H1 (cell line): ENCODE measurements around the gene MRGPRX2. TPM values are rescaled to one million over a fixed set of nuclear protein-coding genes. Genes with fewer than 3 reads are reported as not detected.

Experiments
- CTCF ChIA-PET: fragments of 300-600 bp; sonication (Branson Sonifier 250); formaldehyde crosslinking; loops from one replicate; lab custom pipeline; 2021; ENCODE audit not compliant: partially characterized antibody; lab: Charles Lee
- POLR2A ChIA-PET: fragments of 300-600 bp; sonication (Branson Sonifier 250); formaldehyde crosslinking; loops from one replicate; lab custom pipeline; 2021; ENCODE audit warnings: inconsistent platforms; ENCODE audit not compliant: partially characterized antibody; lab: Charles Lee
- DNase-seq, 2 experiments: peaks; one replicate each; pipeline versions ENCODE4 v3.0.0 to v3.0.0-alpha.2; 2010 to 2022; ENCODE audit warnings: low spot score in 2 of 2, low read depth in 1 of 2, mixed read lengths in 1 of 2
- FAIRE-seq: peaks from 2 replicates; lab custom pipeline; 2011; peaks lifted over from hg19 to GRCh38; lab: Jason Lieb, UNC
- H2AFZ ChIP-seq: 2 replicates; pipeline ENCODE4 v1.8.1; 2012; ENCODE audit warnings: low read length, inconsistent platforms
- H2AK5ac ChIP-seq: 2 replicates; pipeline ENCODE4 v1.6.1; 2013; ENCODE audit warnings: low read depth, low read length
- H2BK120ac ChIP-seq: replicated peaks from 2 replicates; pipeline ENCODE3; 2013; ENCODE audit warnings: low read depth, low read length, inconsistent platforms
- H2BK12ac ChIP-seq: 2 replicates; pipeline ENCODE4 v1.6.1; 2013; ENCODE audit warnings: low read depth, low read length
- H2BK15ac ChIP-seq: 2 replicates; pipeline ENCODE4 v1.6.1; 2013; ENCODE audit warnings: low read length
- H2BK20ac ChIP-seq: 2 replicates; pipeline ENCODE4 v1.6.1; 2013; ENCODE audit warnings: low read length
- H2BK5ac ChIP-seq: 2 replicates; pipeline ENCODE4 v1.6.1; 2013; ENCODE audit warnings: low read depth, low read length
- H3K14ac ChIP-seq: 2 replicates; pipeline ENCODE4 v1.6.1; 2013; ENCODE audit warnings: inconsistent platforms; ENCODE audit not compliant: insufficient read length
- H3K18ac ChIP-seq: 2 replicates; pipeline ENCODE4 v1.6.1; 2013; ENCODE audit warnings: low read length; ENCODE audit errors: extremely low read depth
- H3K23ac ChIP-seq: 2 replicates; pipeline ENCODE4 v1.6.1; 2013; ENCODE audit warnings: inconsistent platforms; ENCODE audit not compliant: insufficient read length
- H3K23me2 ChIP-seq: 2 replicates; pipeline ENCODE4 v1.6.1; 2013; ENCODE audit warnings: low read depth, low read length
- H3K27ac ChIP-seq: 2 replicates; pipeline ENCODE4 v1.6.1; 2011; ENCODE audit warnings: low read depth, low read length, inconsistent platforms
- H3K27me3 ChIP-seq, 4 experiments: replicated peaks in 1 of 4; 1 replicate in 1 of 4; 2 replicates in 3 of 4; pipeline versions ENCODE4 v1.6.1 to v1.8.1; 2011 to 2013; ENCODE audit warnings: low read length in 3 of 4, mild to moderate bottlenecking in 3 of 4, inconsistent platforms in 2 of 4, mixed read lengths in 2 of 4, moderate library complexity in 1 of 4; ENCODE audit not compliant: control insufficient read depth in 3 of 4, insufficient read depth in 3 of 4; ENCODE audit errors: extremely low read depth in 1 of 4
- H3K36me3 ChIP-seq, 4 experiments: 2 replicates each; pipeline versions ENCODE4 v1.6.1 to v1.8.1; 2011 to 2013; ENCODE audit warnings: mild to moderate bottlenecking in 4 of 4, low read length in 3 of 4, moderate library complexity in 2 of 4, control low read depth in 1 of 4, inconsistent platforms in 1 of 4; ENCODE audit not compliant: insufficient read depth in 4 of 4, control insufficient read depth in 2 of 4
- H3K4ac ChIP-seq: replicated peaks from 2 replicates; pipeline ENCODE3; 2013; ENCODE audit warnings: low read length, low read depth, mixed read lengths, inconsistent platforms; ENCODE audit not compliant: insufficient read length
- H3K4me1 ChIP-seq, 4 experiments: replicated peaks in 1 of 4; 1 replicate in 1 of 4; 2 replicates in 3 of 4; pipeline versions ENCODE4 v1.6.1 to v1.8.1; 2011 to 2013; ENCODE audit warnings: low read length in 3 of 4, inconsistent platforms in 2 of 4, mixed read lengths in 1 of 4; ENCODE audit not compliant: insufficient read depth in 4 of 4, control insufficient read depth in 3 of 4
- H3K4me2 ChIP-seq, 2 experiments: 2 replicates each; pipeline versions ENCODE4 v1.6.1 to v1.8.1; 2011 to 2013; ENCODE audit warnings: low read depth in 2 of 2, low read length in 2 of 2, control low read depth in 1 of 2, inconsistent platforms in 1 of 2, mild to moderate bottlenecking in 1 of 2; ENCODE audit not compliant: insufficient read depth in 1 of 2
- H3K4me3 ChIP-seq, 4 experiments: fragments of 200-600, 300-600 bp in 1 of 4; sonication (generic), shearing (Covaris generic), sonication (Bioruptor Twin) in 1 of 4; 2 replicates each; pipeline versions ENCODE4 v1.5.1 to v1.8.1; 2011 to 2016; ENCODE audit warnings: low read length in 4 of 4, low read depth in 3 of 4, control low read depth in 2 of 4, inconsistent platforms in 2 of 4, mild to moderate bottlenecking in 2 of 4, mixed read lengths in 1 of 4, moderate library complexity in 1 of 4; ENCODE audit not compliant: insufficient read depth in 2 of 4; ENCODE audit errors: extremely low read depth in 1 of 4
- H3K56ac ChIP-seq: replicated peaks from 2 replicates; pipeline ENCODE3; 2013; ENCODE audit warnings: low read depth, mild to moderate bottlenecking, mixed read lengths, low read length, inconsistent platforms; ENCODE audit not compliant: insufficient read length
- H3K79me1 ChIP-seq: 2 replicates; pipeline ENCODE4 v1.6.1; 2013; ENCODE audit warnings: low read depth, low read length, control low read depth
- H3K79me2 ChIP-seq, 2 experiments: 2 replicates each; pipeline versions ENCODE4 v1.6.1 to v1.8.1; 2012 to 2013; ENCODE audit warnings: low read length in 2 of 2, mild to moderate bottlenecking in 2 of 2, inconsistent platforms in 1 of 2; ENCODE audit not compliant: insufficient read depth in 2 of 2, control insufficient read depth in 1 of 2
- H3K9ac ChIP-seq, 4 experiments: replicated peaks in 1 of 4; 1 replicate in 1 of 4; 2 replicates in 3 of 4; pipeline versions ENCODE4 v1.6.1 to v1.8.1; 2011 to 2013; ENCODE audit warnings: low read depth in 3 of 4, low read length in 3 of 4, control low read depth in 2 of 4, mild to moderate bottlenecking in 2 of 4, moderate library complexity in 2 of 4, inconsistent platforms in 1 of 4; ENCODE audit errors: extremely low read depth in 1 of 4
- H3K9me3 ChIP-seq, 2 experiments: 2 replicates each; pipeline versions ENCODE4 v1.6.1 to v1.8.1; 2012 to 2013; ENCODE audit warnings: mild to moderate bottlenecking in 2 of 2, moderate library complexity in 2 of 2, control low read depth in 1 of 2, inconsistent platforms in 1 of 2, low read depth in 1 of 2, low read length in 1 of 2, mixed read lengths in 1 of 2; ENCODE audit not compliant: insufficient read depth in 2 of 2
- H4K20me1 ChIP-seq, 2 experiments: replicated peaks in 1 of 2; 2 replicates each; pipeline versions ENCODE3 to v1.8.1; 2011 to 2013; ENCODE audit warnings: inconsistent platforms in 2 of 2, low read length in 2 of 2, mild to moderate bottlenecking in 1 of 2; ENCODE audit not compliant: insufficient read depth in 2 of 2, control insufficient read depth in 1 of 2
- H4K5ac ChIP-seq: 2 replicates; pipeline ENCODE4 v1.6.1; 2013; ENCODE audit warnings: low read length, low read depth, mixed read lengths, inconsistent platforms; ENCODE audit not compliant: insufficient read length
- H4K8ac ChIP-seq: 2 replicates; pipeline ENCODE4 v1.8.0; 2013; ENCODE audit warnings: mild to moderate bottlenecking, moderate library complexity, low read length, inconsistent platforms; ENCODE audit not compliant: insufficient read depth; ENCODE audit errors: extremely low read depth
- H4K91ac ChIP-seq: replicated peaks from 2 replicates; pipeline ENCODE3; 2013; ENCODE audit warnings: low read length, mixed read lengths, inconsistent platforms; ENCODE audit not compliant: insufficient read length
- CTCF ChIP-seq, 3 experiments: IDR thresholded peaks; 1 replicate in 2 of 3; 2 replicates in 1 of 3; pipeline versions ENCODE4 v1.5.1 to v1.6.1; 2011; ENCODE audit warnings: low read length in 3 of 3, mild to moderate bottlenecking in 3 of 3, inconsistent platforms in 2 of 3, low read depth in 1 of 3, moderate library complexity in 1 of 3; ENCODE audit not compliant: insufficient read depth in 1 of 3; ENCODE audit errors: control extremely low read depth in 1 of 3
- GABPA ChIP-seq: IDR thresholded peaks from 2 replicates; pipeline ENCODE4 v1.6.1; 2011; ENCODE audit warnings: mild to moderate bottlenecking, low read length, moderate library complexity, borderline replicate concordance; ENCODE audit not compliant: insufficient read depth
- HDAC6 ChIP-seq: IDR thresholded peaks from one replicate; pipeline ENCODE4 v1.7.1; 2012; ENCODE audit warnings: low read depth, mild to moderate bottlenecking, inconsistent platforms, low read length, moderate library complexity
- JUN ChIP-seq: IDR thresholded peaks from 2 replicates; pipeline ENCODE4 v1.6.1; 2011; ENCODE audit warnings: low read depth, mild to moderate bottlenecking, improper control_type of control experiment, low read length
- RBBP5 ChIP-seq: IDR thresholded peaks from 2 replicates; pipeline ENCODE4 v1.7.1; 2012; ENCODE audit warnings: low read depth, mild to moderate bottlenecking, inconsistent platforms, low read length, moderate library complexity, borderline replicate concordance
- SAP30 ChIP-seq: fragments of 300-600 bp; sonication (generic); IDR thresholded peaks from 2 replicates; pipeline ENCODE4 v1.7.1; 2012; ENCODE audit warnings: low read length, moderate library complexity, mild to moderate bottlenecking, inconsistent platforms; ENCODE audit not compliant: insufficient read depth, insufficient replicate concordance
- SP2 ChIP-seq: IDR thresholded peaks from 2 replicates; pipeline ENCODE4 v1.6.1; 2012; ENCODE audit warnings: mild to moderate bottlenecking, low read length, inconsistent platforms
- ZNF274 ChIP-seq: IDR thresholded peaks from 2 replicates; pipeline ENCODE4 v1.7.0; 2012; ENCODE audit warnings: low read length, borderline replicate concordance; ENCODE audit errors: extremely low read depth
- WGBS, 2 experiments: shearing (Covaris generic) in 1 of 2; methylation state at CpG; one replicate each; pipeline versions ENCODE4 v1.1.6 to v1.1.7; 2013 to 2015; ENCODE audit warnings: low lambda C conversion rate in 2 of 2, mixed read lengths in 2 of 2, inconsistent platforms in 1 of 2, low coverage in 1 of 2, missing lambda C conversion rate in 1 of 2; ENCODE audit not compliant: insufficient replicate concordance in 2 of 2, insufficient coverage in 1 of 2, insufficient read length in 1 of 2; ENCODE audit errors: extremely low coverage in 1 of 2, missing lambda C conversion rate in 1 of 2; 5-methylcytosine and 5-hydroxymethylcytosine counted together
- polyA plus RNA-seq, 7 experiments: library from polyadenylated mRNA; depleted of rRNA in 3 of 7; stranded (reverse) in 5 of 7; unstranded in 2 of 7; fragments of >200 nt in 5 of 7; fragments of 200-250 nt in 2 of 7; gene quantifications; 1 replicate in 5 of 7; 2 replicates in 1 of 7; 4 replicates in 1 of 7; pipeline versions ENCODE4 v1.2.1 to v1.2.3, GENCODE V29; 2011 to 2013; ENCODE audit warnings: missing spikeins in 2 of 7, mixed read lengths in 2 of 7
- total RNA-seq: library from RNA; stranded (reverse); fragmentation: NEBNext Ultra II Directional; extraction: Animal tissue kit (Norgen Biotek cat#: 25700); gene quantifications from 2 replicates; pipeline ENCODE4 v1.2.1, GENCODE V29; 2021

MRGPRX2 gene
- total and polyA plus RNA-seq, 2 of the 8 experiments (the other 6 are each of a cell fraction or from before 2014, with no cell fraction given) = not detected

- POLR2A ChIA-PET = no interaction called here
- no peak overlapping the region for H2BK5ac ChIP-seq
- no peak overlapping the region for H3K4me2 ChIP-seq
- TF ChIP-seq SAP30 = no peak
- no peak for TF ChIP-seq HDAC6
- TF ChIP-seq ZNF274 = no peak
- peak; percentile 71 to 91 (median 86) for TF ChIP-seq CTCF (IDR thresholded peaks at IDR 0.05; ENCODE audit: control extremely low read depth in 1 of 3, insufficient read depth in 1 of 3, low read depth in 1 of 3, low read length in 3 of 3)
- no peak for TF ChIP-seq GABPA
- no peak for TF ChIP-seq JUN
- TF ChIP-seq RBBP5 = no peak
- TF ChIP-seq SP2 = no peak
Measured at GRCh38 chr11:19076744-19077589, 16.4 kb upstream of the MRGPRX2 start.

More at GRCh38 chr11:19076744-19077589, 16.4 kb upstream of the MRGPRX2 start:
- Histone ChIP-seq H3K14ac (no peak overlapping the region), H3K79me1 (no peaks in the 10 kb centered on the region), H3K9ac (no peak overlapping the region), H3K18ac (no peak overlapping the region), H3K27me3 (no peaks in the 10 kb centered on the region), H3K4me1 (peaks cover 2 to 8% (median 6%) of the 10 kb centered on the region in 4 experiments; a peak in 4 of 7 replicates), H3K79me2 (no peaks in the 10 kb centered on the region), H3K4ac (no peak overlapping the region), H2BK12ac (peak overlapping the region; percentile 5; the same call in 1 of the 2 replicates), H3K36me3 (no peaks in the 10 kb centered on the region), H4K8ac (no peak overlapping the region), H2AFZ (peak overlapping the region; percentile 49; the same call in 1 of the 2 replicates), H4K20me1 (no peaks in the 10 kb centered on the region), H2AK5ac (no peak overlapping the region), H3K9me3 (no peaks in the 10 kb centered on the region), H2BK120ac (no peak overlapping the region), H3K56ac (no peak overlapping the region), H2BK20ac (no peak overlapping the region), H4K5ac (no peak overlapping the region), H4K91ac (no peak overlapping the region), H3K4me3 (no peak overlapping the region), H3K23me2 (no peaks in the 10 kb centered on the region), H2BK15ac (no peak overlapping the region), H3K27ac (no peak overlapping the region), H3K23ac (no peak overlapping the region)
- CTCF ChIA-PET = interaction anchor here (0.6 to 3.5 kb wide), 54 partner anchors 9 to 765 kb away, joined by 3 to 34 read pairs (median 4); partner anchors contain the start of genes MRGPRX2 and ZDHHC13
- DNase-seq (peak in 1 of 2 experiments; percentile 91), FAIRE-seq (peak; percentile 78)
- WGBS, 2 experiments = 68% methylated on average over 10 of the region's 10 CpGs; no CpG with 5 or more reads in 1 of the 2 experiments
